WTC11 (cell line): ENCODE measurements around the gene IL1RN.

Source experiments
- ATF1 ChIP-seq: sonication (generic); formaldehyde crosslinking; IDR thresholded peaks from 2 replicates; pipeline ENCODE4 v1.8.1; 2023; ENCODE audit warnings: mild to moderate bottlenecking, moderate library complexity, missing genetic modification reagents
- FOXJ3 ChIP-seq: sonication (generic); formaldehyde crosslinking; IDR thresholded peaks from 2 replicates; pipeline ENCODE4 v1.9.0; 2021; ENCODE audit warnings: missing genetic modification reagents, mild to moderate bottlenecking, borderline replicate concordance
- FOXK1 ChIP-seq: sonication (generic); formaldehyde crosslinking; IDR thresholded peaks from 2 replicates; pipeline ENCODE4 v1.8.0; 2022; ENCODE audit warnings: mild to moderate bottlenecking, moderate library complexity, missing genetic modification reagents
- IRF2 ChIP-seq: sonication (generic); formaldehyde crosslinking; IDR thresholded peaks from 2 replicates; pipeline ENCODE4 v1.8.0; 2022; ENCODE audit warnings: low read depth, missing genetic modification reagents, borderline replicate concordance
- JUN ChIP-seq: sonication (generic); formaldehyde crosslinking; IDR thresholded peaks from 2 replicates; pipeline ENCODE4 v1.8.0; 2023; ENCODE audit warnings: mild to moderate bottlenecking, missing genetic modification reagents
- KAT7 ChIP-seq: sonication (generic); formaldehyde crosslinking; IDR thresholded peaks from 2 replicates; pipeline ENCODE4 v1.8.1; 2023; ENCODE audit warnings: missing genetic modification reagents, mild to moderate bottlenecking, borderline replicate concordance
- RELA ChIP-seq: sonication (generic); formaldehyde crosslinking; IDR thresholded peaks from 2 replicates; pipeline ENCODE4 v1.8.1; 2022; ENCODE audit warnings: missing genetic modification reagents, mild to moderate bottlenecking, borderline replicate concordance
- TEAD4 ChIP-seq: sonication (generic); formaldehyde crosslinking; IDR thresholded peaks from 2 replicates; pipeline ENCODE4 v1.8.0; 2022; ENCODE audit warnings: mild to moderate bottlenecking, missing genetic modification reagents
- ZNF671 ChIP-seq: fragments of 250-450 bp; sonication (Bioruptor Pico); IDR thresholded peaks from 2 replicates; pipeline ENCODE4 v1.8.0; 2021; ENCODE audit warnings: mild to moderate bottlenecking
- TF ChIP-seq, protein P1 (sequence below): sonication (generic); formaldehyde crosslinking; IDR thresholded peaks from 2 replicates; pipeline ENCODE4 v1.8.0; 2022; ENCODE audit warnings: mild to moderate bottlenecking, missing genetic modification reagents
- TF ChIP-seq, protein P2 (sequence below): fragments of 200-600 bp; IDR thresholded peaks from 2 replicates; pipeline ENCODE4 v1.8.0; 2022; ENCODE audit warnings: antibody characterized with exemption
- TF ChIP-seq, protein P3 (sequence below): sonication (generic); formaldehyde crosslinking; IDR thresholded peaks from 2 replicates; pipeline ENCODE4 v1.8.0; 2023; ENCODE audit warnings: mild to moderate bottlenecking, missing genetic modification reagents
- TF ChIP-seq, protein P4 (sequence below): fragments of 250-450 bp; sonication (Bioruptor Pico); IDR thresholded peaks from 2 replicates; pipeline ENCODE4 v2.1.2; 2022; ENCODE audit warnings: mild to moderate bottlenecking, moderate library complexity
- TF ChIP-seq, protein P5 (sequence below): sonication (generic); formaldehyde crosslinking; IDR thresholded peaks from 2 replicates; pipeline ENCODE4 v1.8.0; 2022; ENCODE audit warnings: mild to moderate bottlenecking, missing genetic modification reagents

DNA sequence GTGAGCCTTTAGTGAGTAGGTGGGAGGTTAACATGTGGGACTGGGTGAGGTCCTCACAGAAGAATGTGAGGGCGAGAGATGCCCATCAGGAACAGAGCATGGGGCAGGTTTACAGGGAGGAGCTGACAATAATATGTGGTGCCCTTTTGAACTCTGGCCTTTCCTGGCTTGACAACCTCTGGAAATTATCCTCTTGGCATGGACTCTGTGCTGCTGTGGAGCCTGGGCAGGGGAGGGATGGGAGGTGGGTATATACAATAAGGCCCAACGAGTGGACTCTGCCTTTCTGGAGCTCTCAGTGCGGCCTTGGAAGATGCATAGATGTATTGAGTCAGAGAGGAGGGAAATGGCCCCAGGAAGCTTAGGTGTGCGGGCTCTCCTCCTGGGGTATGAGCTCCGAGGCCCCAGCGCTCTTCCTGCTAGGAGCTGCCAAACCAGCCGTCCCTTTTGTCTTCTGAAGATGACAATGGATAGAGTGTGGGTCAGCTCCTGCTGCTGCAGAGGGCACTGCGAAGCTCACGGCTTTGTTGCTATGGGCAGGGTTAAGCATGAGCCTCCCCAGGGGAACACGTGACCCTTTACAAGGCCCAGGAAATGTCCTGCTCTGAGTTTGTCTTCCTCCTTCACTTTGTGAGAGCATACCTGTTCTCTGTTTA, 37.7 kb downstream of the IL1RN start:
- TF ChIP-seq, protein P1, sequence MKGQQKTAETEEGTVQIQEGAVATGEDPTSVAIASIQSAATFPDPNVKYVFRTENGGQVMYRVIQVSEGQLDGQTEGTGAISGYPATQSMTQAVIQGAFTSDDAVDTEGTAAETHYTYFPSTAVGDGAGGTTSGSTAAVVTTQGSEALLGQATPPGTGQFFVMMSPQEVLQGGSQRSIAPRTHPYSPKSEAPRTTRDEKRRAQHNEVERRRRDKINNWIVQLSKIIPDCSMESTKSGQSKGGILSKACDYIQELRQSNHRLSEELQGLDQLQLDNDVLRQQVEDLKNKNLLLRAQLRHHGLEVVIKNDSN (CRISPR knock-in tag), result no peak
- no peak for TF ChIP-seq ATF1 (CRISPR knock-in tag)
- no peak for TF ChIP-seq IRF2 (CRISPR knock-in tag)
- TF ChIP-seq TEAD4, result no peak
- no peak for TF ChIP-seq ZNF671 (CRISPR knock-in tag)
- TF ChIP-seq JUN, result no peak
- no peak for TF ChIP-seq KAT7
- TF ChIP-seq, protein P2, sequence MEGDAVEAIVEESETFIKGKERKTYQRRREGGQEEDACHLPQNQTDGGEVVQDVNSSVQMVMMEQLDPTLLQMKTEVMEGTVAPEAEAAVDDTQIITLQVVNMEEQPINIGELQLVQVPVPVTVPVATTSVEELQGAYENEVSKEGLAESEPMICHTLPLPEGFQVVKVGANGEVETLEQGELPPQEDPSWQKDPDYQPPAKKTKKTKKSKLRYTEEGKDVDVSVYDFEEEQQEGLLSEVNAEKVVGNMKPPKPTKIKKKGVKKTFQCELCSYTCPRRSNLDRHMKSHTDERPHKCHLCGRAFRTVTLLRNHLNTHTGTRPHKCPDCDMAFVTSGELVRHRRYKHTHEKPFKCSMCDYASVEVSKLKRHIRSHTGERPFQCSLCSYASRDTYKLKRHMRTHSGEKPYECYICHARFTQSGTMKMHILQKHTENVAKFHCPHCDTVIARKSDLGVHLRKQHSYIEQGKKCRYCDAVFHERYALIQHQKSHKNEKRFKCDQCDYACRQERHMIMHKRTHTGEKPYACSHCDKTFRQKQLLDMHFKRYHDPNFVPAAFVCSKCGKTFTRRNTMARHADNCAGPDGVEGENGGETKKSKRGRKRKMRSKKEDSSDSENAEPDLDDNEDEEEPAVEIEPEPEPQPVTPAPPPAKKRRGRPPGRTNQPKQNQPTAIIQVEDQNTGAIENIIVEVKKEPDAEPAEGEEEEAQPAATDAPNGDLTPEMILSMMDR, result no peak
- TF ChIP-seq, protein P3, sequence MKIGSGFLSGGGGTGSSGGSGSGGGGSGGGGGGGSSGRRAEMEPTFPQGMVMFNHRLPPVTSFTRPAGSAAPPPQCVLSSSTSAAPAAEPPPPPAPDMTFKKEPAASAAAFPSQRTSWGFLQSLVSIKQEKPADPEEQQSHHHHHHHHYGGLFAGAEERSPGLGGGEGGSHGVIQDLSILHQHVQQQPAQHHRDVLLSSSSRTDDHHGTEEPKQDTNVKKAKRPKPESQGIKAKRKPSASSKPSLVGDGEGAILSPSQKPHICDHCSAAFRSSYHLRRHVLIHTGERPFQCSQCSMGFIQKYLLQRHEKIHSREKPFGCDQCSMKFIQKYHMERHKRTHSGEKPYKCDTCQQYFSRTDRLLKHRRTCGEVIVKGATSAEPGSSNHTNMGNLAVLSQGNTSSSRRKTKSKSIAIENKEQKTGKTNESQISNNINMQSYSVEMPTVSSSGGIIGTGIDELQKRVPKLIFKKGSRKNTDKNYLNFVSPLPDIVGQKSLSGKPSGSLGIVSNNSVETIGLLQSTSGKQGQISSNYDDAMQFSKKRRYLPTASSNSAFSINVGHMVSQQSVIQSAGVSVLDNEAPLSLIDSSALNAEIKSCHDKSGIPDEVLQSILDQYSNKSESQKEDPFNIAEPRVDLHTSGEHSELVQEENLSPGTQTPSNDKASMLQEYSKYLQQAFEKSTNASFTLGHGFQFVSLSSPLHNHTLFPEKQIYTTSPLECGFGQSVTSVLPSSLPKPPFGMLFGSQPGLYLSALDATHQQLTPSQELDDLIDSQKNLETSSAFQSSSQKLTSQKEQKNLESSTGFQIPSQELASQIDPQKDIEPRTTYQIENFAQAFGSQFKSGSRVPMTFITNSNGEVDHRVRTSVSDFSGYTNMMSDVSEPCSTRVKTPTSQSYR (CRISPR knock-in tag), result no peak
- TF ChIP-seq FOXK1 (CRISPR knock-in tag), result no peak
- TF ChIP-seq RELA (CRISPR knock-in tag), result no peak
- TF ChIP-seq, protein P4, sequence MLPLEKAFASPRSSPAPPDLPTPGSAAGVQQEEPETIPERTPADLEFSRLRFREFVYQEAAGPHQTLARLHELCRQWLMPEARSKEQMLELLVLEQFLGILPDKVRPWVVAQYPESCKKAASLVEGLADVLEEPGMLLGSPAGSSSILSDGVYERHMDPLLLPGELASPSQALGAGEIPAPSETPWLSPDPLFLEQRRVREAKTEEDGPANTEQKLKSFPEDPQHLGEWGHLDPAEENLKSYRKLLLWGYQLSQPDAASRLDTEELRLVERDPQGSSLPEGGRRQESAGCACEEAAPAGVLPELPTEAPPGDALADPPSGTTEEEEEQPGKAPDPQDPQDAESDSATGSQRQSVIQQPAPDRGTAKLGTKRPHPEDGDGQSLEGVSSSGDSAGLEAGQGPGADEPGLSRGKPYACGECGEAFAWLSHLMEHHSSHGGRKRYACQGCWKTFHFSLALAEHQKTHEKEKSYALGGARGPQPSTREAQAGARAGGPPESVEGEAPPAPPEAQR (CRISPR knock-in tag), result no peak
- TF ChIP-seq, protein P5, sequence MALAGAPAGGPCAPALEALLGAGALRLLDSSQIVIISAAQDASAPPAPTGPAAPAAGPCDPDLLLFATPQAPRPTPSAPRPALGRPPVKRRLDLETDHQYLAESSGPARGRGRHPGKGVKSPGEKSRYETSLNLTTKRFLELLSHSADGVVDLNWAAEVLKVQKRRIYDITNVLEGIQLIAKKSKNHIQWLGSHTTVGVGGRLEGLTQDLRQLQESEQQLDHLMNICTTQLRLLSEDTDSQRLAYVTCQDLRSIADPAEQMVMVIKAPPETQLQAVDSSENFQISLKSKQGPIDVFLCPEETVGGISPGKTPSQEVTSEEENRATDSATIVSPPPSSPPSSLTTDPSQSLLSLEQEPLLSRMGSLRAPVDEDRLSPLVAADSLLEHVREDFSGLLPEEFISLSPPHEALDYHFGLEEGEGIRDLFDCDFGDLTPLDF, result no peak
- no peak for TF ChIP-seq FOXJ3 (CRISPR knock-in tag)
